Glomerular visceral epithelial cell (primary cell): Measurements from ENCODE around the gene ENGASE.
"Not testable (repeated sequence)": the region's sequence is repeated elsewhere in the genome, so short reads cannot be mapped to it uniquely, and the experiment has no call there.

Experiments
- DNase-seq: peaks from one replicate; pipeline ENCODE4 v3.0.0-alpha.2; 2016; ENCODE audit errors: extremely low spot score

The ENGASE gene

DNA sequence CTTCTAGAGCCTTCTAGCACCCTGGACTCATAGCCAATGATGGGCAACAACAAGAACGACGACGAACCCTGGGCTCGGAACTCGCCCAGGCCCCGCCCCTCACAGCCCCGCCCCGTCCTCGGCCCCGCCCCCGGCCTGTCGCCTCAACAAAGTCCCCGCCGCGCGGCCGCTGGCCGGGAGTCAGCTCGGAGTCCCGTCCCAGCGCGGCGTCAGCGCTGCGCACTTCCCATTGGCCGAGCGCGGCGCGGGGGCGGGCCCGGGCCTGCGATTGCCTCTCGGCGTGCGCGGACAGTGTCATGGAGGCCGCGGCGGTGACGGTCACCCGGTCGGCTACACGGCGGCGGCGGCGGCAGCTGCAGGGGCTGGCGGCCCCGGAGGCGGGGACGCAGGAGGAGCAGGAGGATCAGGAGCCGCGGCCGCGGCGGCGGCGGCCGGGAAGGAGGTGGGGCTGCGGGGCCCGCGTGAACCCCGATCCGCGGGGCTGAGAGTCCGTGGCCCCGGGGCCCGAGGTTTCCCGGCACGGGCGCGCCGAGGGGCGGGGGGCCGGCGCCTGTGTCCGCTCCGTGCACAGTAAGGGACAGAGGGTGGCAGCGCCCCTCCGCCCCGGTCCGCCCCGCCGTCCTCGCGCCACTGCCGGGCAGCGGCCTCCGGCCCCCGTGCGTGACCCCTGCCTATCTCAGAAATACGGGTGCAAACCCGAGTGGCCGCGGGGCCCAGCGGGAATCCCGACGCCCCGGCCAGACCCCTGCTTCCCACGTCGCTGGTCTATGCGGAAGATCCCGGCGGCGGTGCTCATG, at the start of gene ENGASE:
TSS of gene ENGASE (plus strand) at position 176 of the 797 bp plus-strand sequence. CDS start at position 297, 121 bp downstream.
- DNase-seq = peak; percentile 93

DNA sequence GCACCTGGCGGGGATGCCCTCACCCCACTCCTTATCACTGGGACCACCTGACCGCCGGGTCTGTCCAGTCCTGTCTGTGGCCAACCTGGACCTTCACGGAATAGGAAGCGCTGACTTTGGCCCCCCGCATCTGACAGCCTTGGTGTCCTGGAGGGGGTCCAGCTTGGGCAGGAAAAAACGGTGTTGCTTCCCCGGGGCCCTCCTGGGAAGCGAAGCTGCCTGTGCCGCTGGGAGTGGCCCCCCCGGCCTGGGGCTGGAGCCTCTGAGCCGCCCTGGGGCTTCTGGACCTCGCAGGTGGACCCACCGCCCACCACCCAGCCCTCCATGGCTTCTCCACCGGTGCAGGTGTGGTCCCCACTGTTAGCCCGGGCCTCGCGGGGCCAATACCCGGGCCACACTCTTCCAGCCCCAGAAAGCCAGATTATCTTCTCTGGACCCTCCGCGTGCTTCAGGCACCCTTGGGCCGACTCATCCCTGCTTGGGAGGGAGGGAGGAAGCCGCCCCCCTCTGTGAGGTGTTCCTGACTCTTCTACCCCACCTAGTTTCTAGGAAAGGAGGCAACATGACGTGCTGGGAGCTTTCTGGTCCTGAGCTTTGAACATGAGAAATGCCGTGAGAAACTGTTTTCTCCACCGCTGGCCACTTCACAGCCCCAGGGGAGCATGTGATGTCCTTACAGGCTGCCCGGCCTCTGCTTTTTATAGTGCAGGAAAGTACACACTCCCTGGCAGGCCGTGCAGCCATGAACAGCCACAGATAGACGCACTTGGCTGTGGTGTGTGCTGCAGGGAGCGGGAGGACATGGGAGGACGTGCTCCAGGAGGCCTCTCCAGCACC, 49.5 kb upstream of the ENGASE start:
- DNase-seq = no peak

- DNase-seq = peak; percentile 82
These were observed 48.0 kb upstream of the ENGASE start for GRCh38 chr17:79026376-79027273.

GRCh38 chr17:79027274-79027924, 47.2 kb upstream of the ENGASE start:
- DNase-seq = no peak

- DNase-seq = peak; percentile 93
These were observed 46.6 kb upstream of the ENGASE start for GRCh38 chr17:79027925-79028491.

DNA sequence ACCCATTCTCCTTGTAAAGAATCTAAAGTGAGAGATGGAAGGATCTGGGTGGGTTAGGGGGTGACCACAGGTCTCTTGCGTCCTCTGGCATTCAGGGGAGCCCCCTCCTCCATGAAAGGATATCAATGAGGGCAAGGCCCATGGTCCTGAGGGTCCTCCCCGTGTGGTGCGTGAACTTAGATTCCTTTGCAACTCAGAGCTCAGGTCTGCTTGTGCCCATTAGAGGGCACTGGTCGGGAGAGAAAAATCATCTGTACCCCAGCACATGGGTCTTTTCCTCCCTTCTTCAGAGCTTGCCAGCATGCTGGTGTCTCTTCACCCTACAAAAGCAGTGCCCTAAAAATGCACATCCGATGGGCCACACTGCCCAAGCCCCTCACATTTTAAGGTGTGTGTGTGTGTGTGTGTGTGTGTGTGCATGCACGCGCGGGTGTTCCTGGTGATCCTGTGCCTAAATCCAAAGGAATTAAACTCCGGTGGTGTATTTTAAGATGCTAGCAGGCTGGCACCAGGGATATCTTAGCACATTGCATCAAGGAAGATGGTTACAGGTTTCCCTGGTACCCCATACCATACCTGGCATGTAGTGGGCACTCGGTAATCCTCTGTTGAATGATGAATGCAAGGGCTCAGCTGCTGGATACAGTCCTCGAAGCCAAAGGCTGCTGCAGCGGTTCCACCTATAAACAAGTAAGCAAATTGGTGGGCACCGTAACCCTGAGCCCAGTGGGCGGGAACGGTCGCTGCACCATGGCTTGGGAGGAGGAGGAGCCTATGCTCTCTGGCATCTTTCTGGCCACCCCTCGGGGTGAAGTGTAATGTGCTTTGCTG, 45.9 kb upstream of the ENGASE start:
- no peak for DNase-seq

- no peak for DNase-seq
These were observed 45.2 kb upstream of the ENGASE start for GRCh38 chr17:79029327-79030009.

DNA sequence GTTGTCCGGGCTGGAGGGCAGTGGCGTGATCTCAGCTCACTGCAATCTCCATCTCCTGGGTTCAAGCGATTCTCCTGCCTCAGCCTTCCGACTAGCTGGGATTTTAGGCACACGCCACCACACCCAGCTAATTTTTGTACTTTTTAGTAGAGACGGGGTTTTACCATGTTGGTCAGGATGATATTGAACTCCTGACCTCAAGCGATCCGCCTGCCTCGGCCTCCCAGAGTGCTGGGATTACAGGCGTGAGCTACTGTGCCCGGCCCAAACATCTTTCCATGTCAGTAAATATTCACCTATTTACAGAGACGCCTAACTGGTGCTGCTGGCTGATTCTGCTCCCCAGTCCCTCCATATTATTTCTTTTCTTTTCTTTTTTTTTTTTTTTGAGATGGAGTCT, 44.0 kb upstream of the ENGASE start:
- not testable (repeated sequence) for DNase-seq

DNA sequence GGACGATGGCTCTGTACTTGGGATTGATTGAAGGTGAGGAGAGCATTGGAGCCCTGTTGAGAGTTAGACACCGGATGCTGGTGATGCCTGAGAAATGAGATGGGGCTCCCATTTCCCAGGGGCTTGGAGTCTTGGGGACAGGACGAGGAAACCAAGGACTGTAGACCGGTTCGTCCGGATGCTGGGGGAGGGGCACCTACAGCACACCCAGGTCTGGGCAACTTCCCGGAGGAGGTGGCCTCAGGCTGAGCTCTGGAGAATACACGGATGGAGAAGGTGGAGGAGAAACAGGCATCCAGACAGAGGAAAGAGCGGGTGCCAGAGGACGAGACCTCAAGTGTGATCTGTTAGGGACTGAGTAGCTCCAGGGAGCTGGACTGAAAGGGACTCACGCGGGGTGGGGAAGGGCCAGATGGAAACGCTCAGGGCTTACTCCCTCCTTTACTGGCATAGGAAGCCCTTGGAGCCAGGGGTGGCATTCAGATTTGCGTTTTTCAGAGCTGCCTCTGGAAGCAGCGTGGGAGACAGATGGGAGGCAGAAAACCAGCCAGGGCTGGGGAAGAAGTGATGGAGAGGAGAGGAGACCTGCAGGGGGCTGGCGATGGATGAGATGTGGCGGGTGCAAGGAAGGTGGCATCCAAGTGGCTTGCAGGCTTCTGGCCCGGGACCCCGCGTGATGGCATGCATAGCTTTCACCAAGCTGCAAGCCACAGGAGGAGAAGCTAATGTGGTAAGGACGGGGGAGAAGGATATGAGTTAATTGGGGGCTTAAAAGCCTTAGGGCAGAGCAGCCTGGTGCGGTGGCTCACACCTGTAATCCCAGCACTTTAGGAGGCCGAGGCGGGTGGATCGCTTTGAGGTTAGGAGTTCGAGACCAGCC, 42.4 kb upstream of the ENGASE start:
- DNase-seq = no peak

GRCh38 chr17:79033046-79033616, 41.5 kb upstream of the ENGASE start:
- DNase-seq = no peak

DNA sequence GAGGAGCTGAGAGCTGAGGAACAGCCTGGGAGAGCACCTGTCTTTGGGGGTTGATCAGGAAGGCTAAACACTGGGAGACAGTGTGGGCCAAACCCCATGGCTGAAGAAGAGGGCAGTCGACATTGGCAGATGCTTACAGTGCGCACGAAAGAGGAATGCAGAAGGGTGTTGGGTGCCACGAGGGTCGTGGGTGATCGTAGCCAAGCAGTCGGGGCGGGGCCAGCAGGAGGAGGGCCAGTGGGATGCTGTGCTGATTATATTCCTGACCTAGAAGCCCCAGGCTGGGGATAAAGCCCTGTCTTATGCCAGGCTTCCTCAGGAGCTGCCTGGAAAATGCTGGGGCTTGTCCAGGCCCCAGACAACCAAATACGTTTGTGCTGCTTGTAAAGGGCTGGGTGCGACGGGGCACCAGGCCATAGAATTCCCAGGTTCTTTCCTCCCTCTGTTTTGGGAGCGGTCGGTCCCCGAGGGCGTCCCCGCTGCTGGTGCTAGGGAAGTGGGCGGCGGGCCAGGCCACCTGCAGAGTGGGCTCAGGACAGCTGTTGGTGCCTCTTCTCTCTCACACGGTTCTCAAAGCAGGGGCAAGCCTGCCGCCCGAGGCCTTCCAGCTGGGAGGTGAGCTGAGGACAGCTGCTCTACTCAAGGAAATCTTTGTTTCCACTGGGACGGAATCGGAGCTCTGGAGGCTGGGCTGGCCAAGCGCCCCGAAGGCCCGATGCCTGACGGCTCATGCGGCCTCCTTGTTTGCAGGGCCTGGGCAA, 40.7 kb upstream of the ENGASE start:
- DNase-seq = no peak

DNA sequence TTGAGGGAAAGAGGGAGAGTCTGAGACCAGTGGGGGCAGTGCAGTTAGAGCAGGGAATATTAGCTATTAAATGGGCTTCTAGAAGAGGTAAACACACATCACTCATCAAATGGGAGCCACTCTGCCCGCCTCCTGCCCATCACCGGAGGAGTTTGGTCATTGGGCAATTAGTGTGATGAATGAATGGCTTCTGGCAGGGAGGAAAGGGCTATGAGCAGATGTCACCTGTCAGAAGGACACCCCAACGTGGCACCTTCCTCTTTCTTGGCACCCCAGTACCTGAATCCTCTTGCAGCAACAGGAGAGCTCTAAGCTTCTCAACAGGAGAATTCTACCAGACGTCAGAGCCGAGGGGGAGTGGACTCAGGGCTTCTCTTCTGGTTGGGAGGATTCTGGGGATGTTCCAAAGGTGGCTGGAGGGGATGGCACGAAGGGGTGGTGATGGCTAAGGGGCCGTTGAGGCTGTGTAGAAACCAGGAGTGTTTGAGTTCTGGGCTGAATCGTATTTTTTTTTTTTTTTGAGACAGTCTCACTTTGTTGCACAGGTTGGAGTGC, 39.6 kb upstream of the ENGASE start:
- DNase-seq = no peak

DNA sequence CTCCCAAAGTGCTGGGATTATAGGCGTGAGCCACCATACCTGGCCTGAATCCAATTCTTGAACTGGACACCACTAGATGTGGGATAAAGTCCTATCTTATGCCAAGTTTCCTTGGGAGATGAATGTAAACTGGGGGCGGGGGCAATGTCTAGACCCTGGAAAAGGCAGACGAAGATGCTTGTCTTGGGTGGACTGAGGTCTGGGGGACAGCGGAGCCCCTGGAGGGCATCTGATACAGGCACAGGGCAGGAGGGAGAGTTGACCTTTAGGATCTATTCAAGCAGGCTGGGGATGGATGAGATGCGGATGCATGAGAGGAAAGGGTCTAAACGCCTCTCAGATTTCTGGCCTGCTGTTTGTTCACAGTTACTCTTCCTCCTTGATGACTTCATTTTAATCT, 38.9 kb upstream of the ENGASE start:
- DNase-seq = no peak

- DNase-seq = no peak
These were observed 38.4 kb upstream of the ENGASE start for GRCh38 chr17:79036181-79036580.

DNA sequence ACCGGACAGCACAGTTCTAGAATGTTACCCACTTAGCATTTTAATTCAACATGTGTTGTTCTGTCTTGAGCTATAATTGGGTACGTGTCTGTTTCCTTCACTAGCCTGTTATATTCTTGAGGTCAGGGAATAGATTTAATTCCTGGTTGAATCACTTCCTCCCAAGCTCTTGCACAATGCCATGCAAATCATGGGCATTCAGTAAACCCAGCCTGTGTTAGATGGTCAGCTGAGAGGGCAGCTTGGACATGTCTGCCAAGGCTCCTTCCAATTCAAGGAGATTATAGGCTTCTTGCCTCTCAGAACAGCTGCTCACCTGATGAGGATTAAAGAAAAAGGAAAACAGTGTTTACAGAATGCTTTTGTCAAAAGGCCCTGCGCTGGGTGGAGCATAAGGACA, 38.0 kb upstream of the ENGASE start:
- DNase-seq = peak; percentile 78

DNA sequence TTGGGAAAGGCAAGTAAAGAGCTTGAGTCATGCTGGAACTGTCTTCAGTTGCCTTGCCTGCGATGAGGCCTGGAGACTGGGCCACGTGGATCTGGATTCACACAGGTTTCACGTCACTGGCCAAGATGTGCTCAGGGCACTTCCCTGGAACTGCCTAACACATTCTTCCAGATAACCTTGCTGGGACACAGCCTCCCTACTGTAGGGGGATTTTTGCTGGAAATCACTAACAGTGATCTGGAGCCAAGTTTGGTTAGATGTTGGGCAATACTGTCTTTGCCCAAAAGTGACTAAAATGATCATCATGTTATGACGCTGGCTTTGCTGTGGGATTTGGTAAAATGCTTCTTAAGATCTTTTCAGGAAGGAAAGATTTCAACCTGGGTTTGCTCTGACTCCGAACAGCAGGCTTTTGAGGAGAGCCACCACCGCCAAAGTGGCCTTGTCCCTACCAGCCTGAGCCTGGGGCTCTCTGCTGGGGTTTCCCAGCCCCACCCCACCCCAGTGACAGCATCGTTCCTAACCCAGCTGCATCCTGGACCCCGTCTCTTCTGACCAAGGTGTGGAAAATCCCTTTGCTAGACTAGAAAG, 36.0 kb upstream of the ENGASE start:
- peak; percentile 87 for DNase-seq

DNA sequence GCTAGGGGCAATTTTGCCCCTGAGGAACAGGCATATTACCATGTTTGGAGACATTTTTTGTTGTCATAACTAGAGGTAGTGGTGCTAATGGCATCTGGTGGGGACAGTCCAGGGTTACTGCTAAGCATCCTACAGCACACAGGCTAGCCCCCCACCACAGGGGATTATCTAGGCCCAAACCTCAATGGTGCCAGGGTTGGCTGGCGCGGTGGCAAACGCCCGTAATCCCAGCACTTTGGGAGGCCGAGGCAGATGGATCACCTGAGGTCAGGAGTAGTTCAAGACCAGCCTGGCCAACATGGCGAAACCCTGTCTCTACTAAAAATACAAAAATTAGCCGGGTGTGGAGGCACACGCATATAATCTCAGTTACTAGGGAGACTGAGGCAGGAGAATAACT, 35.5 kb upstream of the ENGASE start:
- DNase-seq = no peak
